PC-9 (cell line): ENCODE data around the gene DHRS4L2. TPM values are rescaled to one million over a fixed set of nuclear protein-coding genes. Genes with fewer than 3 reads are reported as not detected.
"Not testable (repeated sequence)": the region's sequence is repeated elsewhere in the genome, so short reads cannot be mapped to it uniquely, and the experiment has no call there.

Source experiments
- BruUV-seq: library from RNA; stranded (reverse); fragments of 400-500 nt; replicated peaks from 2 replicates; lab custom pipeline; 2021; lab: Mats Ljungman, UMichigan
- CTCF ChIA-PET: fragments of 300-600 bp; sonication (Branson Sonifier 250); formaldehyde crosslinking; loops from one replicate; lab custom pipeline; 2022; ENCODE audit warnings: antibody characterized with exemption; lab: Charles Lee
- POLR2A ChIA-PET: fragments of 300-600 bp; sonication (Branson Sonifier 250); formaldehyde crosslinking; loops from one replicate; lab custom pipeline; 2022; ENCODE audit warnings: antibody characterized with exemption; ENCODE audit not compliant: unreplicated experiment; lab: Charles Lee
- DNase-seq, 2 experiments: peaks; one replicate each; pipeline versions ENCODE4 v3.0.0 to v3.0.0-alpha.2; 2015 to 2022; ENCODE audit warnings: mixed read lengths in 1 of 2
- H2AFZ ChIP-seq: fragments of 200-600 bp; sonication (generic); 2 replicates; pipeline ENCODE4 v1.8.1; 2017; ENCODE audit warnings: antibody characterized with exemption
- H3F3A ChIP-seq: fragments of 200-600 bp; sonication (generic); 2 replicates; pipeline ENCODE4 v1.8.1; 2017; ENCODE audit warnings: antibody characterized with exemption, mild to moderate bottlenecking, low read depth; ENCODE audit not compliant: insufficient read depth
- H3K27ac ChIP-seq: fragments of 200-600 bp; sonication (generic); 2 replicates; pipeline ENCODE4 v1.6.1; 2016; ENCODE audit warnings: mixed run types
- H3K27me3 ChIP-seq: fragments of 200-600 bp; sonication (generic); 2 replicates; pipeline ENCODE4 v1.6.1; 2016; ENCODE audit warnings: low read depth, mixed run types; ENCODE audit not compliant: insufficient read depth
- H3K36me3 ChIP-seq: fragments of 200-600 bp; sonication (generic); 2 replicates; pipeline ENCODE4 v1.6.1; 2016; ENCODE audit warnings: low read depth, mixed run types
- H3K4me1 ChIP-seq: fragments of 200-600 bp; sonication (generic); replicated peaks from 2 replicates; pipeline ENCODE4 v1.6.1; 2016; ENCODE audit warnings: mixed run types; ENCODE audit not compliant: insufficient read depth
- H3K4me2 ChIP-seq: fragments of 200-600 bp; sonication (generic); 2 replicates; pipeline ENCODE4 v1.6.1; 2017; ENCODE audit warnings: mixed run types
- H3K4me3 ChIP-seq: fragments of 200-600 bp; sonication (generic); 2 replicates; pipeline ENCODE4 v1.6.1; 2016; ENCODE audit warnings: mixed run types
- H3K79me2 ChIP-seq: fragments of 200-600 bp; sonication (generic); 2 replicates; pipeline ENCODE4 v1.6.1; 2017; ENCODE audit warnings: low read depth, mixed run types
- H3K9me2 ChIP-seq: fragments of 200-600 bp; sonication (generic); 2 replicates; pipeline ENCODE4 v1.8.1; 2017; ENCODE audit warnings: mild to moderate bottlenecking; ENCODE audit not compliant: insufficient read depth
- H3K9me3 ChIP-seq: fragments of 200-600 bp; sonication (generic); 2 replicates; pipeline ENCODE4 v1.8.1; 2016; ENCODE audit warnings: low read depth; ENCODE audit not compliant: insufficient read depth
- H4K20me1 ChIP-seq: fragments of 200-600 bp; sonication (generic); 2 replicates; pipeline ENCODE4 v1.8.1; 2017; ENCODE audit not compliant: insufficient read depth
- intact Hi-C: fragments of 100-400 bp; cut with micrococcal nuclease; formaldehyde crosslinking; loops from one replicate; pipeline ENCODE4 v1.10.0; 2022; ENCODE audit not compliant: unreplicated experiment
- total RNA-seq: library from RNA; stranded (reverse); gene quantifications from 2 replicates; pipeline ENCODE4 v1.2.3, GENCODE V29; 2021

DHRS4L2 gene
- total RNA-seq, 1 experiment from 2014 or later, result 14.8 TPM

- H3K9me2 ChIP-seq, POLR2A ChIA-PET, H3K4me2 ChIP-seq, H2AFZ ChIP-seq, DNase-seq, H3K4me3 ChIP-seq, CTCF ChIA-PET, intact Hi-C loops, H3K4me1 ChIP-seq, H3F3A ChIP-seq, H3K9me3 ChIP-seq, BruUV-seq, H4K20me1 ChIP-seq, H3K27ac ChIP-seq, H3K36me3 ChIP-seq, H3K79me2 ChIP-seq, H3K27me3 ChIP-seq: not testable (repeated sequence)
Measured at GRCh38 chr14:23990961-23991360, 2.2 kb downstream of the DHRS4L2 start.

GRCh38 chr14:23993042-23993441 lies 4.3 kb downstream of the DHRS4L2 start:
- H3K36me3 ChIP-seq, H3K4me1 ChIP-seq, H3K9me2 ChIP-seq, DNase-seq, H3K9me3 ChIP-seq, H3K27ac ChIP-seq, H3F3A ChIP-seq, CTCF ChIA-PET, intact Hi-C loops, H4K20me1 ChIP-seq, H3K4me3 ChIP-seq, H3K79me2 ChIP-seq, H3K27me3 ChIP-seq, POLR2A ChIA-PET, H3K4me2 ChIP-seq, BruUV-seq, H2AFZ ChIP-seq: not testable (repeated sequence)

GRCh38 chr14:23996009-23996408 lies 7.3 kb downstream of the DHRS4L2 start:
- CTCF ChIA-PET, H3K27me3 ChIP-seq, H3K4me1 ChIP-seq, H3K36me3 ChIP-seq, H4K20me1 ChIP-seq, H3K9me3 ChIP-seq, POLR2A ChIA-PET, DNase-seq, H2AFZ ChIP-seq, H3K4me3 ChIP-seq, H3K9me2 ChIP-seq, intact Hi-C loops, H3F3A ChIP-seq, H3K4me2 ChIP-seq, H3K27ac ChIP-seq, BruUV-seq, H3K79me2 ChIP-seq: not testable (repeated sequence)

- H2AFZ ChIP-seq, POLR2A ChIA-PET, H3K4me1 ChIP-seq, H3K4me2 ChIP-seq, BruUV-seq, DNase-seq, intact Hi-C loops, H3K27me3 ChIP-seq, H3K4me3 ChIP-seq, H3K27ac ChIP-seq, H3K36me3 ChIP-seq, H3K9me2 ChIP-seq, H3K9me3 ChIP-seq, H3K79me2 ChIP-seq, H4K20me1 ChIP-seq, H3F3A ChIP-seq, CTCF ChIA-PET: not testable (repeated sequence)
Measured at GRCh38 chr14:23996825-23997224, 8.1 kb downstream of the DHRS4L2 start.

- H3K36me3 ChIP-seq, POLR2A ChIA-PET, H3K9me3 ChIP-seq, BruUV-seq, H3K4me3 ChIP-seq, H2AFZ ChIP-seq, H3K4me2 ChIP-seq, H3K9me2 ChIP-seq, intact Hi-C loops, H3K79me2 ChIP-seq, CTCF ChIA-PET, H4K20me1 ChIP-seq, H3F3A ChIP-seq, H3K4me1 ChIP-seq, DNase-seq, H3K27ac ChIP-seq, H3K27me3 ChIP-seq: not testable (repeated sequence)
Measured at GRCh38 chr14:23999640-24000039, 10.9 kb downstream of the DHRS4L2 start.

GRCh38 chr14:24001078-24001477 lies 12.3 kb downstream of the DHRS4L2 start:
- H3K79me2 ChIP-seq, H3K4me3 ChIP-seq, intact Hi-C loops, H3K36me3 ChIP-seq, H3K27me3 ChIP-seq, H3K4me1 ChIP-seq, H3K9me3 ChIP-seq, BruUV-seq, H3K27ac ChIP-seq, POLR2A ChIA-PET, H3K9me2 ChIP-seq, DNase-seq, CTCF ChIA-PET, H3F3A ChIP-seq, H3K4me2 ChIP-seq, H2AFZ ChIP-seq, H4K20me1 ChIP-seq: not testable (repeated sequence)

- H4K20me1 ChIP-seq, H3K9me3 ChIP-seq, H3F3A ChIP-seq, H3K4me1 ChIP-seq, H3K9me2 ChIP-seq, H3K27me3 ChIP-seq, POLR2A ChIA-PET, DNase-seq, CTCF ChIA-PET, H2AFZ ChIP-seq, H3K79me2 ChIP-seq, H3K27ac ChIP-seq, H3K36me3 ChIP-seq, H3K4me3 ChIP-seq, intact Hi-C loops, BruUV-seq, H3K4me2 ChIP-seq: not testable (repeated sequence)
Measured at GRCh38 chr14:24001679-24002078, 12.9 kb downstream of the DHRS4L2 start.

GRCh38 chr14:24006471-24006816 lies 17.7 kb downstream of the DHRS4L2 start:
- H3K9me3 ChIP-seq, H3K36me3 ChIP-seq, H3K9me2 ChIP-seq, H2AFZ ChIP-seq, H3K27me3 ChIP-seq, H3F3A ChIP-seq, H3K4me1 ChIP-seq, intact Hi-C loops, H3K27ac ChIP-seq, DNase-seq, CTCF ChIA-PET, BruUV-seq, POLR2A ChIA-PET, H4K20me1 ChIP-seq, H3K79me2 ChIP-seq: not testable (repeated sequence)
- peak overlapping the region; percentile 70 for H3K4me2 ChIP-seq
- peak overlapping the region; percentile 51; the same call in 1 of the 2 replicates for H3K4me3 ChIP-seq
